IPS-18a (cell line): ENCODE data around the gene MID1IP1.
A peak's percentile ranks its signal among the peaks of the same experiment; 100 is the strongest.

Source experiments
- H3K27ac ChIP-seq: one replicate; pipeline ENCODE4 v1.5.1; 2013; ENCODE audit warnings: low read length
- H3K27me3 ChIP-seq: one replicate; pipeline ENCODE4 v1.6.1; 2013; ENCODE audit warnings: mild to moderate bottlenecking, low read length; ENCODE audit not compliant: control insufficient read depth, insufficient read depth
- H3K36me3 ChIP-seq: one replicate; pipeline ENCODE4 v1.6.1; 2013; ENCODE audit warnings: low read depth, low read length; ENCODE audit not compliant: control insufficient read depth
- H3K4me1 ChIP-seq: one replicate; pipeline ENCODE4 v1.6.1; 2013; ENCODE audit warnings: low read depth, low read length; ENCODE audit not compliant: control insufficient read depth
- H3K4me3 ChIP-seq: one replicate; pipeline ENCODE4 v1.5.1; 2013; ENCODE audit warnings: low read length
- H3K9ac ChIP-seq: one replicate; pipeline ENCODE4 v1.6.1; 2013; ENCODE audit warnings: mild to moderate bottlenecking, low read length, moderate library complexity
- H3K9me3 ChIP-seq: one replicate; pipeline ENCODE4 v1.6.1; 2013; ENCODE audit warnings: low read depth, low read length; ENCODE audit not compliant: control insufficient read depth

MID1IP1 gene, protein sequence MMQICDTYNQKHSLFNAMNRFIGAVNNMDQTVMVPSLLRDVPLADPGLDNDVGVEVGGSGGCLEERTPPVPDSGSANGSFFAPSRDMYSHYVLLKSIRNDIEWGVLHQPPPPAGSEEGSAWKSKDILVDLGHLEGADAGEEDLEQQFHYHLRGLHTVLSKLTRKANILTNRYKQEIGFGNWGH

DNA sequence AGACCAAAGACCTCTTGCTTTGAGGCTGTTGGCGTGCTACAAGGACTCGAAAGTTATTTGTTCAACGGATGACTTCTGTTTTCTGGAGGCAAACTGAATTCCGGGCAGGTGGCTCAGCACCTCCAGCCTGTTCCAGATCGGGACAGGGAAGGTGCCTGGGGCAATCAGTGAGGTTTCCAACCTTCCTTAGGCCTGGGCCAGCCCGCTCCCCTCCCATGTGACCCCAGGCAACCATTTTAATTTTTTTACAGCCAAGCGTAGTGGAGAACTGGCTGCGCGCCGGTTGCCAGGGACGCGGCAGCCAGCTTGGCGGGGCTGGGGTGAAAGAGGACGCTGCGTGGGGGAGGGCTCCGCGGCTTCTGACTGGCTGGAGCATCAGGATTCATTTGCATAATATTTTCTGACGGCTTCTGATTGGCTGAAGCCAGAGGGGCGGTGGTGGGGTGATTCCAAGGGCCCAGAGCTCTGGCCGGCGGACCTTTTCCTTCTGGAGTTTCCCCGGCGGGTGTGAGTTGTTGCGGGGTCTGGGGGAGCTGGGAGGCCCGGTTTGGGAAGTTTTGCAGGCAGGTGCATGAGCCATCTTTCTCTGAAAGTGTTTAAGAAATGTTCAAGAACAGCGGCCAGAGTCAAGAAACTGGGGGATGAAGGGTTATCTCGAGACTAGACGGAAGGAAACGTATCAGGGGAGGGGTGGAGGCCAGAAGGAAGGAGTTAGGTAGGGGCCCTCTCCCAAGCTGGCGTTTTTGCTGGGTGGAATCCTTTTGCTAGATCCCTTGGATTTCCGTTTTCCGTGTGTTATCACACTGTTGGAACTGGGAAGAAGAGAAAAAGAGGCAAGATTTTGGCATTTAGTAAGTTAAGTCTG, at the start of gene MID1IP1:
Gene MID1IP1, plus strand, starts transcription at position 479 of the 865 bp plus-strand sequence. CDS start 3,488 bp downstream, outside the sequence.
- peak within 1 kb of the TSS; percentile 94 for H3K4me3 ChIP-seq
- peaks cover 4% of the 10 kb centered on the region for H3K4me1 ChIP-seq
- no peaks in the 10 kb centered on the region for H3K27me3 ChIP-seq
- peaks cover 3% of the 10 kb centered on the region for H3K36me3 ChIP-seq
- H3K9ac ChIP-seq = peak within 1 kb of the TSS; percentile 97
- H3K9me3 ChIP-seq = peaks cover 8% of the 10 kb centered on the region
- peak within 1 kb of the TSS; percentile 94 for H3K27ac ChIP-seq

DNA sequence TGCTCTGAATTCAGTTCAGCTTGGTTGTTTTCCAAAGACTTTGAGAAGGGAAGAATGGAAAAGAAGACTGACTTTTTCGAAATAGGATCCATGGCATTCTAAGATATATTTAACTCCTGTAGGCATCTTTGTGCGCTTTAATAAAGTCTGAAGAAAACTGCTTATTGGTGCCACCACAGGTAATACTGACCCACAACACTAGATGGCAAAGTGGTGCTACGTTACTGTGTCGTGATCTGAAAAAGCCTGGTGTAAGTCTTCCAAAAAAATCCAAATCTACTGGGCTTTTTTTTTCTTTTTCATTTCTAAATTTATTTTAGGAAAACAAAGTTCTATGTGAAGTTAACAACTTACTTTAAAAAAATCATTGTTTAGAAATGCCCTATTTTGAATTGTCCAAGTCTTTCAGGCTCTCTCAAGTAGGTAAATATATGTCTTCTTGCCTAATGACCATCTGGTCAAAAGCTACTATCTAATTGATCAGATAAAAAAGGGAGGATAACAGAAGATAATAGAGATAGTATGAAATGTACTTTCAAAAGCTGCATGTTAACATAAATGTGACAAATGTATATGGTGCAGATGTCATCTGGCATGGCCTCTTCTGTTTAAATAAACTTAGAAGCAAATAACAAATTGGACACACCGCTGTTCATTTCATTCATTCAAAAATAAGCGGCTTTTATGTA, 47.0 kb upstream of the MID1IP1 start:
- Histone ChIP-seq H3K9ac (no peak overlapping the region), H3K27me3 (no peaks in the 10 kb centered on the region), H3K9me3 (no peaks in the 10 kb centered on the region), H3K27ac (no peak overlapping the region), H3K36me3 (no peaks in the 10 kb centered on the region), H3K4me3 (no peak overlapping the region), H3K4me1 (peaks cover 4% of the 10 kb centered on the region)

DNA sequence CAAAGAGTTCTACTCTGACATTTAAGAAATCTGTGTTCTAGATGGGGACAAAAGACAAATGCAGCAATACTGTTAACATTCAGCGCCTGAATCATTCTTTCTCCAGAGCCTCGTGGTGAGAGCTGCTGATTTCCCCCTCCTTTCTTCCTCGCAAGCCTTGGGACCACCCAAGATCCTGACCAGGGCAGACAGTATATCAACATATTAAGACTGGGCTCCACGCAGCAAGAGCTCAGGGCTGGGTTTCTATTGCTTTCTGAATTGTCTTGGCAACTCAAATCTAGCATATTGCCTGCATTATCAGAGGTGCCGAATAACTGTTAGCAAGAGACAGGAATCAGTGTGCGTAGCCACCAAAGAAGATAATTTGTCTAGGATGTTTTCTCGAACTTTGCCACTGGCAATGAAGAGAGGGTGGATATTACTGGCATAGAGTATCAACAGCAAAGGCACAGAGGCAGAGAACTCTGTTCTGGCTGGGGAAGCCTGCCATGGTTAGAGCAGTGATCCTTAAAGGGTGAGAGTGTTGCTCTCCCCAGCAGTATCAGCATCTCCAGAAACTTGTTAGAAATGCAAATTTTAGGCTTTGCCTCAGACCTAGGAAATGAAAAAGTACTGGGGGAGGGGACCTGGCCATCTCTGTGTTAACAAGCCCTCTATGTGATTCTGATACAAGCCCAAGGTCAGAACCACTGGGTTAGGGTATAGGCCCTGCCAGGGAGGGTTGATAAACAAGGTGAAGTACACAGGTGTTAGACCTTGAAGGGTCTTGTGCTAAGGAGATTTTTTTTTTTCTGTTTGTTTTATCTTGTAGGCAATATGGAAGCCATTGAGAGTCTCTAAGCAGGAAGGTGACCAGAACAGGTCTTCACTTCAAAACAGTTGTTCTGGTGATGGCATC, 46.2 kb upstream of the MID1IP1 start:
- Histone ChIP-seq H3K27ac (no peak overlapping the region), H3K9me3 (no peaks in the 10 kb centered on the region), H3K36me3 (no peaks in the 10 kb centered on the region)

DNA sequence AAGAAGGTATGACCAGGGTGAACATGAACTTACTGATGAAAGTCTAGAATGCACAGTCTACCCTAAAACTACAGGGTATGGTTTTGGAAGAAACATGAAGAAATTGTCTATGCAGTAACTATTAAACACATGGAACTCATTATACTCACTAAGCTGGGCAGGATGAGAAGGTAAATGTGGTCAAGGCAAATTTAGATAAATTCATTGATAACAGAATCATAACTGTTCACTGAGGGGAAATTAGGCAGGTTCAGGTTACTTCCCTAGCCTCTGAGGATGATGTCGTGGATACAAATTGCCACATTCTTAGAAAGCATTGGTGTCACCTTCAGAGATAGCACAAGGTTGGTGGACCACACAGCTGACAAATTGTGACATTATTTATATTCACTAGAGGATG, 40.4 kb upstream of the MID1IP1 start:
- Histone ChIP-seq H3K36me3 (no peaks in the 10 kb centered on the region), H3K27me3 (no peaks in the 10 kb centered on the region), H3K9ac (no peak overlapping the region), H3K4me1 (no peaks in the 10 kb centered on the region), H3K27ac (no peak overlapping the region), H3K4me3 (no peak overlapping the region), H3K9me3 (peaks cover 3% of the 10 kb centered on the region)

More for the DNA sequence above, 46.2 kb upstream of the MID1IP1 start:
- H3K9ac ChIP-seq = no peak overlapping the region
- H3K4me1 ChIP-seq = peaks cover 4% of the 10 kb centered on the region
- no peaks in the 10 kb centered on the region for H3K27me3 ChIP-seq
- no peak overlapping the region for H3K4me3 ChIP-seq

DNA sequence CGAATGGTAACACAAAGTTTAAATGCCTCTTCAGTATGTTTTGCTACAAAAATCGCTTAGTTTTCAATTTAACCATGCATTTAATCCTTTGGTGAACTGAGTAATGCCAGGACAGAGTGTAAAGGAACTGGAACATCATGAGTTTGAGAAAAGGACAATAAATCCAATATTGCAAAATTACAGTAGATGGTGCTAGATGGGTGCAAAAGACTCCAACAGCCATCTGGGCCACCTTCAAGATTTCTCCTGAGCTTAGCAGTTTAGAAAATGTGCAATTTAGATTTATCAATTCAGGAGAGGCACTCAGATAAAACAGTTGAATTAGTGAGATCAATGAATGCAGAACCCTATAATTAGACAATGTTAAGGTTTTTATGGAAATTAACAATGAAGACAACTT, 33.2 kb upstream of the MID1IP1 start:
- Histone ChIP-seq H3K9ac (no peak overlapping the region), H3K36me3 (no peaks in the 10 kb centered on the region), H3K27me3 (no peaks in the 10 kb centered on the region), H3K4me1 (no peaks in the 10 kb centered on the region), H3K4me3 (no peak overlapping the region), H3K27ac (no peak overlapping the region), H3K9me3 (peaks cover 16% of the 10 kb centered on the region)

DNA sequence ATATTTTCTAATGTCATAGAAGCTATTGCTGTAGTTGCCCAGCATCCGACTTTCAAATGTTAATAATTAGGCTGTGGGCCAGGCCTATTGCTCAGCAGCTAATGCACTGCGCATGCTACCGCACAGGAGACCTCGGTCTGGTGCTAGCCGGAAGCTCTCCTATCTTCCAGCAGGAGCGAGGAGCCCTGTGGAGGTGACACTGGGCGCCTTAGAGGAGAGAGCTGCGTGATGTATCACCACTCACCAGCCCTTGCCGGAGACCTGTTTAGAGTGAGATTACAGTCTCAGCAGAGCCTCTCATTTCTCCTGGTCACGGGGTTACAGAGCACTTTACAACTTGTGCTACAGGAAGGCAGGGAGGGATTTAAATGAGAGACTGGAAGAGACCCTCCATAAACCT, 31.1 kb upstream of the MID1IP1 start:
- Histone ChIP-seq H3K27ac (no peak overlapping the region), H3K4me3 (no peak overlapping the region), H3K9me3 (peaks cover 16% of the 10 kb centered on the region), H3K27me3 (no peaks in the 10 kb centered on the region), H3K9ac (no peak overlapping the region), H3K36me3 (no peaks in the 10 kb centered on the region), H3K4me1 (no peaks in the 10 kb centered on the region)

DNA sequence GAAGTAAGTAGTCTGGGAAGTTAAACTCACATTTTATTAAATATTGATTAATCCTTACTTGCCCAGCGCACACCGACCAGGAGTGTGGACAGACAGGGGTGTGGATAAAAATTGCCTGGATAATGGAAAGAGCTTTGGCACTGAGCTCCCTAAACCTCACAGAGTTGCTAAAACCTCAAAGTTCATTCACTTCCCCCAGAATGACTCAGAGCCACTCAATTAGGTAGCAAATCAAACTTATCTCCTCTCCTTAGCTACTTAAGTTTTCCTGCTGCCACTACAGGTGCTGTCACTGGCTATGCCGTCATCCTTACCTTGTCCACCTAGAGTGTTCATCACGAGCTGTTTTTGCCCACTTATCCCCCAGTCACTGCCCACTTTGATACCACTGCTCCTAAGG, 27.0 kb upstream of the MID1IP1 start:
- Histone ChIP-seq H3K27ac (no peak overlapping the region), H3K36me3 (no peaks in the 10 kb centered on the region), H3K9me3 (peaks cover 18% of the 10 kb centered on the region), H3K4me3 (no peak overlapping the region), H3K4me1 (no peaks in the 10 kb centered on the region), H3K27me3 (no peaks in the 10 kb centered on the region), H3K9ac (no peak overlapping the region)

DNA sequence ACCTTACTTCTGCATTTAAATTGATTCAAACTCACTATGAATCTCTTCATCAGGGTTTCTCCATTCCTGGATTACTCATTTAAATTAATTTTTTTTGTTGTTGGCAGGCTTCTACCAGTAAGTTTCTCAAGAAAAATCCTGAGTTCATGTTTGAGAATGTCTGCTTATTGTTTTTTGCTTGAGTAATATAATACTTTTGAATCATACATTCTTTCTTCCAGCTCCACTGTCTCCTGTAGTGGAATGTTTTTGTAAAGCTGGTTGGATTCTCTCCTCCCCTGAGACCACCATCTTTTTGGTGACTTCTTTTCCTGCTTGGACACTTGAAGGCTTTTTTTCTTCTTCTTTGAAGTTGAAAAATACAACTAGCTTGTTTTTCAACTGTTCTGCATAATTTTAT, 4.3 kb upstream of the MID1IP1 start:
- H3K9ac ChIP-seq = no peak overlapping the region
- H3K27ac ChIP-seq = no peak overlapping the region
- H3K27me3 ChIP-seq = no peaks in the 10 kb centered on the region
- H3K9me3 ChIP-seq = peaks cover 10% of the 10 kb centered on the region
- H3K4me1 ChIP-seq = peaks cover 4% of the 10 kb centered on the region
- no peaks in the 10 kb centered on the region for H3K36me3 ChIP-seq
- no peak overlapping the region for H3K4me3 ChIP-seq

DNA sequence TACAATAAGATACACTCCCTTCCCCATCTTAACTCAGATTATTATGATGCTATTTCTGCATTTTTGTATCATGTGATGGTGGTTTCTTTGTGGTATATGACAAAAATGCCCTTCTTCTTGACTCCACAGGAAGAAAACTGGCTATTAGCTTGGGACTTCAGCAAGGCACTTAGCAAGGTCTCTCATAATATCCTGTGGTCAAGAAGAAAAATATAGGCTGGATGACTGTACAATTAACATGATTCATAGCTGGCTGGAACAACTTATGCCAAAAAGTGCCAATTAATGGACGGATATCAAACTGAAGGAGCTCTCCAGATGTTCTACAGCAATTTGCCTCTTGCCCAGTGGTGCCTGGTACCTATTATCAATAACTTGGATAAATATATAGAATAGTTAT, 2.3 kb upstream of the MID1IP1 start:
- peaks cover 10% of the 10 kb centered on the region for H3K9me3 ChIP-seq
- no peaks in the 10 kb centered on the region for H3K27me3 ChIP-seq
- H3K27ac ChIP-seq = no peak overlapping the region
- no peaks in the 10 kb centered on the region for H3K36me3 ChIP-seq
- peaks cover 4% of the 10 kb centered on the region for H3K4me1 ChIP-seq
- H3K4me3 ChIP-seq = no peak overlapping the region
- no peak overlapping the region for H3K9ac ChIP-seq

DNA sequence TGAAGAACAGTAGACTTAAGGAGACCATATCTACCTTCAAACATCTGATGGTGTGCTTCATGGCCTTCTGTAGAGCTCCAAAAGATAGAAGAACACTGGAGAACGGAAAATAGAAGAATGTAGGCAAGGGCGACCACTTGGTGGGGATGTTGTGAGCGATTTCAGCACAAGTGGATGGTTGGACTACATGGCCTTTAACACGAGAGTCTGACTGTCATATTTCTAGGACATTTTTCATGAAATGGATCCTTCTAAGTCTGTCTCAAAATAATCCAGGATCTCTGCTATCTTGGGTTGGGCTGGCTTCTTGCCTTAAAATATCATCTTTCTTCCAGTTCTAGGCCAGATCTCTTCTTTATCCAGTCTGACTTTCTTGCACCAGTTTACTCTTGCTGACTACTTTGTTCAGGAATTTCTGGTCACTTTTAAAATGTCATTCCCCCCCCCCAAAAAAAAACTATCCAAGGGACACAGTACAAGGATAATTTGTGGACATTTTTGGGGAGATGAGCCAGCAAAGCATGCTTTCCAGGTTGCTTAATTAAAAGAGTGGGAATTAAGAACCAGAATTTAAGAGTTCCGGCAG, 1.2 kb upstream of the MID1IP1 start:
- H3K27ac ChIP-seq = no peak overlapping the region
- peaks cover 1% of the 10 kb centered on the region for H3K36me3 ChIP-seq
- H3K27me3 ChIP-seq = no peaks in the 10 kb centered on the region
- peaks cover 4% of the 10 kb centered on the region for H3K4me1 ChIP-seq
- H3K4me3 ChIP-seq = no peak overlapping the region
- H3K9me3 ChIP-seq = peaks cover 10% of the 10 kb centered on the region
- H3K9ac ChIP-seq = no peak overlapping the region

DNA sequence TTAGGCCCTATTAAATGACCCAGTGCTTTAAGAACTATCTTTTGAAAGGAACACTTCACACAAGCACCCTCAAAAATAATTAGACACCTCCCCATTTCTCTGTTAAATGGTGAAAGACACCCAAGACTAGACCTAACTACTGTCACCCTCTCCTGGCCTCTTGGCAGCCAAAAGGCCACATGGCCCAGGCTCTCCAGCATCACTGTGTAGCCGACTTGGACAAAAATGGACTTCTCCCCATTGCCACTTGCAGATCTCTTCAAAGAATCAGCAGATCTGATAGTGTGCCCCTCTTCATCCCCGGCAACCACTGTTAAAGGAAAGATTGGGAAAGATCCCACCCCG, 2.0 kb downstream of the MID1IP1 start:
- Histone ChIP-seq H3K4me3 (peak overlapping the region; percentile 94), H3K27me3 (no peaks in the 10 kb centered on the region), H3K36me3 (peaks cover 9% of the 10 kb centered on the region), H3K4me1 (peaks cover 4% of the 10 kb centered on the region), H3K27ac (peak overlapping the region; percentile 88), H3K9me3 (peaks cover 13% of the 10 kb centered on the region), H3K9ac (peak overlapping the region; percentile 97)
